Heart right ventricle (tissue), 12 donors: Measurements from ENCODE around the gene TNS2. TPM values are rescaled to one million over a fixed set of nuclear protein-coding genes. Genes with fewer than 3 reads are reported as not detected.

ENCODE experiments used
- microRNA-seq, 2 donors: library from miRNA; unstranded; fragments of <30 nt; microRNA quantifications; one replicate each; pipeline ENCODE4 v1.2.0, GENCODE V29; 2021
- polyA plus RNA-seq, 2 donors: library from polyadenylated mRNA; stranded (reverse); fragments of 200-250 nt; gene quantifications; one replicate each; pipeline ENCODE4 v1.2.3, GENCODE V29; 2013
- total RNA-seq, 10 donors: library from RNA; stranded (reverse); fragmentation: NEBNext Ultra II Directional in 3 of 10; extraction: Animal tissue kit (Norgen Biotek cat#: 25700) in 3 of 10; gene quantifications; one replicate each; pipeline versions ENCODE4 v1.2.1 to v1.2.4, GENCODE V29; 2021 to 2023
- donor health status: ischemic (EF 13 %, LVEDD 7.1; RV severe dilation, severe dysfunction).
- donor health status: healthy with polysubstance abuse.
- donor health status: DM: no; HTN: yes; CAD: no.
- donor health status: DM: no; HTN: no; CAD: no.
- donor health status: ischemic (EF 25% LVEDD 6.9; RV normal size, moderate dysfunction).
- donor health status: ischemic (EF 25% LVEDD 5.7; RV mildly dilated, moderate dysfunction).
- donor health status: healthy.
- donor health status: nonischemic (EF 11% LVEDD 7.7; RV severe dilation, severe dysfunction).
- donor health status: DM: yes; HTN: yes; CAD: no.
- donor health status: PGD.
- donor health status: ischemic (EF 29% LVEDD 5.4; RV normal size, mild dysfunction).
- donor health status: nonischemic (EF 23%, LVEDD 6.1; RV moderate dilation, normal function).

The TNS2 gene
- total and polyA plus RNA-seq, 12 donors = 60.6 to 364 (median 77.1) TPM

Small RNAs within 50 kb of the gene (microRNA-seq; reads per million reads assigned to microRNA genes)
- 0.51 to 1.2 reads per million in 2 donors for gene MIR6757

Other genes starting within 250 kb of the TNS2 start
- gene KRT4, start 235.9 kb upstream of the TNS2 start, total RNA-seq = not detected
- 1 to 10 TPM in 1 of 2 donors, not detected in 1; 2.5 TPM for gene KRT4, start 235.9 kb upstream of the TNS2 start, polyA plus RNA-seq
- not detected for gene KRT79, start 215.8 kb upstream of the TNS2 start, total RNA-seq
- gene KRT79, start 215.8 kb upstream of the TNS2 start, polyA plus RNA-seq = under 1 TPM in 1 of 2 donors, not detected in 1; 0.30 TPM
- not detected for gene KRT78, start 201.1 kb upstream of the TNS2 start, total RNA-seq
- gene KRT78, start 201.1 kb upstream of the TNS2 start, polyA plus RNA-seq = under 1 TPM in 1 of 2 donors, not detected in 1; 0.07 TPM
- gene KRT8, start 145.0 kb upstream of the TNS2 start, total RNA-seq = 100 to 1,000 TPM in 6 of 10 donors, 10 to 100 TPM in 4; 52.1 to 150 (median 109) TPM
- gene KRT8, start 145.0 kb upstream of the TNS2 start, polyA plus RNA-seq = 100 to 1,000 TPM; 153 to 161 TPM
- 10 to 100 TPM in 1 of 10 donors, 1 to 10 TPM in 9; 2.8 to 20.9 (median 6.4) TPM for gene KRT18, start 100.9 kb upstream of the TNS2 start, total RNA-seq
- 10 to 100 TPM in 1 of 2 donors, 1 to 10 TPM in 1; 7.8 to 13.1 TPM for gene KRT18, start 100.9 kb upstream of the TNS2 start, polyA plus RNA-seq
- gene EIF4B, start 43.6 kb upstream of the TNS2 start, total RNA-seq = 100 to 1,000 TPM; 364 to 477 (median 431) TPM
- gene EIF4B, start 43.6 kb upstream of the TNS2 start, polyA plus RNA-seq = 10 to 100 TPM; 53.2 to 63.5 TPM
- gene SPRYD3, start 29.3 kb downstream of the TNS2 start, total RNA-seq = 10 to 100 TPM; 40.9 to 63.0 (median 47.4) TPM
- gene SPRYD3, start 29.3 kb downstream of the TNS2 start, polyA plus RNA-seq = 10 to 100 TPM; 20.5 to 63.9 TPM
- gene IGFBP6, start 47.6 kb downstream of the TNS2 start, total RNA-seq = 10 to 100 TPM; 27.0 to 75.6 (median 37.7) TPM
- gene IGFBP6, start 47.6 kb downstream of the TNS2 start, polyA plus RNA-seq = 100 to 1,000 TPM in 1 of 2 donors, 10 to 100 TPM in 1; 61.5 to 182 TPM
- not detected for gene SOAT2, start 53.4 kb downstream of the TNS2 start, total RNA-seq
- gene SOAT2, start 53.4 kb downstream of the TNS2 start, polyA plus RNA-seq = under 1 TPM in 1 of 2 donors, not detected in 1; 0.03 TPM
- gene ZNF740, start 130.7 kb downstream of the TNS2 start, total RNA-seq = 10 to 100 TPM; 13.8 to 28.9 (median 20.4) TPM
- 1 to 10 TPM; 2.7 to 8.2 TPM for gene ZNF740, start 130.7 kb downstream of the TNS2 start, polyA plus RNA-seq
- 10 to 100 TPM in 3 of 10 donors, 1 to 10 TPM in 7; 8.3 to 15.1 (median 9.5) TPM for gene CSAD, start 130.9 kb downstream of the TNS2 start, total RNA-seq
- 10 to 100 TPM in 1 of 2 donors, 1 to 10 TPM in 1; 8.0 to 76.4 TPM for gene CSAD, start 130.9 kb downstream of the TNS2 start, polyA plus RNA-seq
- 1 to 10 TPM in 7 of 10 donors, under 1 TPM in 3; 0.56 to 8.4 (median 1.1) TPM for gene ITGB7, start 157.2 kb downstream of the TNS2 start, total RNA-seq
- under 1 TPM; 0.55 to 0.73 TPM for gene ITGB7, start 157.2 kb downstream of the TNS2 start, polyA plus RNA-seq
- gene RARG, start 182.1 kb downstream of the TNS2 start, total RNA-seq = 10 to 100 TPM in 8 of 10 donors, 1 to 10 TPM in 2; 7.0 to 21.7 (median 13.9) TPM
- 10 to 100 TPM in 1 of 2 donors, 1 to 10 TPM in 1; 7.8 to 11.7 TPM for gene RARG, start 182.1 kb downstream of the TNS2 start, polyA plus RNA-seq
- gene ESPL1, start 218.2 kb downstream of the TNS2 start, total RNA-seq = 1 to 10 TPM in 2 of 10 donors, under 1 TPM in 8; 0.04 to 3.1 (median 0.36) TPM
- under 1 TPM; 0.13 to 0.29 TPM for gene ESPL1, start 218.2 kb downstream of the TNS2 start, polyA plus RNA-seq
- 100 to 1,000 TPM; 307 to 413 (median 339) TPM for gene PFDN5, start 245.5 kb downstream of the TNS2 start, total RNA-seq
- gene PFDN5, start 245.5 kb downstream of the TNS2 start, polyA plus RNA-seq = 1,000 to 10,000 TPM in 1 of 2 donors, 100 to 1,000 TPM in 1; 658 to 1,216 TPM
- gene MYG1, start 249.6 kb downstream of the TNS2 start, total RNA-seq = 10 to 100 TPM; 26.8 to 40.1 (median 36.0) TPM
- 100 to 1,000 TPM in 1 of 2 donors, 10 to 100 TPM in 1; 69.4 to 115 TPM for gene MYG1, start 249.6 kb downstream of the TNS2 start, polyA plus RNA-seq